RWPE1 (cell line): ENCODE data around the gene PDS5B.

Experiments used
- CTCF ChIA-PET: fragments of 350-600 bp; sonication (Branson Sonifier 250); formaldehyde crosslinking; extraction: SDS; loops from one replicate; lab custom pipeline; 2021; lab: Yijun Ruan, JAX
- POLR2A ChIA-PET: fragments of 400-600 bp; formaldehyde crosslinking; extraction: SDS; loops from one replicate; lab custom pipeline; 2020; ENCODE audit warnings: antibody characterized with exemption; ENCODE audit not compliant: low non-redundant PET; lab: Yijun Ruan, JAX
- DNase-seq: peaks from one replicate; pipeline ENCODE4 v3.0.0; 2012; ENCODE audit warnings: low spot score
- H3K27ac ChIP-seq: fragments of 450-650 bp; 2 replicates; pipeline ENCODE4 v1.5.1; 2017
- CTCF ChIP-seq: fragments of 450-650 bp; conservative IDR thresholded peaks from 2 replicates; pipeline ENCODE4 v1.5.1; 2017; ENCODE audit warnings: low read depth, mild to moderate bottlenecking

PDS5B gene

GRCh38 chr13:32588736-32589135, 2.5 kb downstream of the PDS5B start:
- ChIA-PET POLR2A (no interaction called here), CTCF (interaction anchor here (1.1 kb wide), 1 partner anchor 51 kb away, joined by 4 read pairs; no protein-coding TSS in a partner anchor)
- no peak overlapping the region for H3K27ac ChIP-seq
- TF ChIP-seq CTCF, result no peak
- DNase-seq, result no peak

GRCh38 chr13:32589471-32589870, 3.2 kb downstream of the PDS5B start:
- no peak for DNase-seq

GRCh38 chr13:32590266-32590665, 4.0 kb downstream of the PDS5B start:
- no peak overlapping the region for H3K27ac ChIP-seq
- CTCF ChIA-PET, result interaction anchor here (0.6 kb wide), 1 partner anchor 965 kb away, joined by 6 read pairs; no protein-coding TSS in a partner anchor

More at GRCh38 chr13:32589471-32589870, 3.2 kb downstream of the PDS5B start:
- POLR2A ChIA-PET, result no interaction called here
- TF ChIP-seq CTCF, result no peak
- CTCF ChIA-PET, result no interaction called here
- no peak overlapping the region for H3K27ac ChIP-seq

GRCh38 chr13:32592082-32592481, 5.8 kb downstream of the PDS5B start:
- ChIA-PET POLR2A (no interaction called here), CTCF (interaction anchor here (1.0 kb wide), 1 partner anchor 17 kb away, joined by 4 read pairs; no protein-coding TSS in a partner anchor)
- DNase-seq, result no peak
- TF ChIP-seq CTCF, result no peak
- H3K27ac ChIP-seq, result no peak overlapping the region

More at GRCh38 chr13:32590266-32590665, 4.0 kb downstream of the PDS5B start:
- POLR2A ChIA-PET, result no interaction called here
- no peak for TF ChIP-seq CTCF
- DNase-seq, result no peak

- CTCF ChIA-PET, result interaction anchor here (1.1 kb wide), 1 partner anchor 45 kb away, joined by 7 read pairs; no protein-coding TSS in a partner anchor
- no peak for DNase-seq
- POLR2A ChIA-PET, result no interaction called here
- no peak overlapping the region for H3K27ac ChIP-seq
- no peak for TF ChIP-seq CTCF
Observed at GRCh38 chr13:32594157-32594738, 8.0 kb downstream of the PDS5B start.

- ChIA-PET CTCF (no interaction called here), POLR2A (no interaction called here)
- no peak overlapping the region for H3K27ac ChIP-seq
- no peak for TF ChIP-seq CTCF
- DNase-seq, result no peak
Observed at GRCh38 chr13:32595306-32595705, 9.1 kb downstream of the PDS5B start.
